HepG2 (cell line): ENCODE data around the gene HOXC4. TPM values are rescaled to one million over a fixed set of nuclear protein-coding genes. Genes with fewer than 3 reads are reported as not detected.

Source experiments
- ATAC-seq: fragments of 200-7000 bp; cut with Tn5 transposase; 3 replicates; pipeline ENCODE4 v1.9.1; 2020; ENCODE audit warnings: mild to moderate bottlenecking, moderate library complexity
- BruUV-seq: library from RNA; stranded (reverse); fragments of 400-500 nt; replicated peaks from 2 replicates; lab custom pipeline; 2021; lab: Mats Ljungman, UMichigan
- CTCF ChIA-PET: fragments of 300-600 bp; formaldehyde crosslinking; extraction: SDS; loops from one replicate; lab custom pipeline; 2021; ENCODE audit warnings: low total read pairs, inconsistent platforms, low intra/inter-chr PET ratio; lab: Yijun Ruan, JAX
- POLR2A ChIA-PET: fragments of 350-600 bp; sonication (Branson Sonifier 250); formaldehyde crosslinking; loops from one replicate; lab custom pipeline; 2020; ENCODE audit warnings: antibody characterized with exemption, inconsistent platforms; lab: Yijun Ruan, JAX
- DNase-seq: peaks from one replicate; pipeline ENCODE4 v3.0.0-alpha.2; 2015; ENCODE audit warnings: low spot score
- FAIRE-seq: peaks from 3 replicates; lab custom pipeline; 2011; peaks lifted over from hg19 to GRCh38; lab: Jason Lieb, UNC
- H2AFZ ChIP-seq: one replicate; pipeline ENCODE4 v1.6.1; 2011; ENCODE audit warnings: low read length, inconsistent platforms
- H3K27ac ChIP-seq: fragments of 300-600 bp; 3 replicates; pipeline ENCODE4 v1.8.0; 2011; ENCODE audit warnings: mixed run types, mild to moderate bottlenecking, mixed read lengths, low read length, inconsistent platforms; ENCODE audit not compliant: insufficient read depth; ENCODE audit errors: extremely low read length
- H3K27me3 ChIP-seq, 2 experiments: fragments of 200-600 bp in 1 of 2; 2 replicates in 1 of 2; 3 replicates in 1 of 2; pipeline versions ENCODE4 v1.6.0 to v1.8.0; 2011; ENCODE audit warnings: low read length in 2 of 2, mild to moderate bottlenecking in 2 of 2, moderate library complexity in 2 of 2, inconsistent platforms in 1 of 2; ENCODE audit not compliant: insufficient read depth in 2 of 2, control insufficient read depth in 1 of 2
- H3K36me3 ChIP-seq, 2 experiments: fragments of 200-600 bp in 1 of 2; replicated peaks in 1 of 2; 2 replicates in 1 of 2; 3 replicates in 1 of 2; pipeline versions ENCODE4 v1.5.1 to v1.8.0; 2011; ENCODE audit warnings: low read length in 2 of 2, inconsistent platforms in 1 of 2; ENCODE audit not compliant: insufficient read depth in 2 of 2, control insufficient read depth in 1 of 2
- H3K4me1 ChIP-seq: 2 replicates; pipeline ENCODE4 v1.5.1; 2012; ENCODE audit warnings: low read length, inconsistent platforms; ENCODE audit not compliant: insufficient read depth
- H3K4me2 ChIP-seq: 2 replicates; pipeline ENCODE4 v1.6.0; 2011; ENCODE audit warnings: low read depth, low read length, inconsistent platforms
- H3K4me3 ChIP-seq, 3 experiments: fragments of 200-600 bp in 1 of 3; sonication (generic), shearing (Covaris generic) in 1 of 3; replicated peaks in 1 of 3; 2 replicates each; pipeline ENCODE4 v1.5.1; 2011 to 2016; ENCODE audit warnings: low read length in 3 of 3, inconsistent platforms in 2 of 3, low read depth in 2 of 3, mild to moderate bottlenecking in 2 of 3, control low read depth in 1 of 3, mixed read lengths in 1 of 3; ENCODE audit not compliant: insufficient read depth in 1 of 3
- H3K79me2 ChIP-seq: one replicate; pipeline ENCODE4 v1.6.1; 2011; ENCODE audit warnings: low read length, inconsistent platforms; ENCODE audit not compliant: insufficient read depth
- H3K9ac ChIP-seq: 2 replicates; pipeline ENCODE4 v1.6.0; 2011; ENCODE audit warnings: mild to moderate bottlenecking, low read depth, low read length, inconsistent platforms; ENCODE audit not compliant: insufficient read depth
- H3K9me3 ChIP-seq: 2 replicates; pipeline ENCODE4 v1.5.1; 2012; ENCODE audit warnings: mild to moderate bottlenecking, low read length
- H4K20me1 ChIP-seq: 2 replicates; pipeline ENCODE4 v1.6.0; 2011; ENCODE audit warnings: inconsistent platforms, mild to moderate bottlenecking, low read length, moderate library complexity; ENCODE audit not compliant: insufficient read depth
- AKNA ChIP-seq: sonication (generic); formaldehyde crosslinking; IDR thresholded peaks from 2 replicates; pipeline ENCODE4 v1.4.0; 2020; ENCODE audit warnings: missing genetic modification reagents, borderline replicate concordance
- BCL6 ChIP-seq: IDR thresholded peaks from 2 replicates; pipeline ENCODE4 v1.6.1; 2016; ENCODE audit warnings: missing genetic modification reagents, missing compliant biosample characterization
- FOXA3 ChIP-seq: IDR thresholded peaks from 2 replicates; pipeline ENCODE4 v1.6.1; 2016; ENCODE audit warnings: missing genetic modification reagents, missing compliant biosample characterization
- JDP2 ChIP-seq: sonication (generic); formaldehyde crosslinking; IDR thresholded peaks from 2 replicates; pipeline ENCODE4 v1.8.1; 2022; ENCODE audit warnings: missing genetic modification reagents, borderline replicate concordance
- KLF15 ChIP-seq: sonication (generic); formaldehyde crosslinking; IDR thresholded peaks from 2 replicates; pipeline ENCODE4 v1.8.1; 2023; ENCODE audit warnings: borderline replicate concordance, mild to moderate bottlenecking, inconsistent platforms, missing genetic modification reagents, mixed read lengths
- SMAD9 ChIP-seq: sonication (generic); formaldehyde crosslinking; IDR thresholded peaks from 2 replicates; pipeline ENCODE4 v1.5.1; 2020; ENCODE audit warnings: mild to moderate bottlenecking, missing genetic modification reagents
- THYN1 ChIP-seq: sonication (generic); formaldehyde crosslinking; IDR thresholded peaks from 2 replicates; pipeline ENCODE4 v1.8.1; 2023; ENCODE audit warnings: low read depth, mild to moderate bottlenecking, moderate library complexity, missing genetic modification reagents, borderline replicate concordance
- TIGD3 ChIP-seq: sonication (generic); formaldehyde crosslinking; IDR thresholded peaks from 2 replicates; pipeline ENCODE4 v1.5.1; 2020; ENCODE audit warnings: mild to moderate bottlenecking, missing genetic modification reagents, borderline replicate concordance
- TRIM24 ChIP-seq: sonication (generic); formaldehyde crosslinking; IDR thresholded peaks from 2 replicates; pipeline ENCODE4 v1.8.0; 2022; ENCODE audit warnings: mild to moderate bottlenecking, missing genetic modification reagents
- ZNF234 ChIP-seq: sonication (generic); formaldehyde crosslinking; conservative IDR thresholded peaks from 2 replicates; pipeline ENCODE4 v1.5.1; 2020; ENCODE audit warnings: mild to moderate bottlenecking, missing genetic modification reagents
- ZNF557 ChIP-seq: sonication (generic); formaldehyde crosslinking; IDR thresholded peaks from 2 replicates; pipeline ENCODE4 v1.4.0; 2020; ENCODE audit warnings: missing genetic modification reagents
- ZNF672 ChIP-seq: sonication (generic); formaldehyde crosslinking; IDR thresholded peaks from 2 replicates; pipeline ENCODE4 v1.8.1; 2022; ENCODE audit warnings: missing genetic modification reagents
- ZNF878 ChIP-seq: sonication (generic); formaldehyde crosslinking; IDR thresholded peaks from 2 replicates; pipeline ENCODE4 v1.8.1; 2023; ENCODE audit warnings: mild to moderate bottlenecking, missing genetic modification reagents, moderate library complexity
- WGBS: methylation state at CpG from one replicate; pipeline ENCODE4 v1.1.6; 2017; ENCODE audit warnings: low lambda C conversion rate; 5-methylcytosine and 5-hydroxymethylcytosine counted together
- in situ Hi-C: cut with HindIII; loops from 2 replicates; pipeline ENCODE4 v1.10.0; 2017; ENCODE audit warnings: low pct_unique_long_range_greater_than_20kb; ENCODE audit not compliant: extremely low pct_ligation_motif_present
- intact Hi-C: fragments of 100-400 bp; cut with micrococcal nuclease; formaldehyde crosslinking; loops from one replicate; pipeline ENCODE4 v1.10.0; 2022; ENCODE audit not compliant: unreplicated experiment
- polyA plus RNA-seq, 8 experiments: library from polyadenylated mRNA; depleted of rRNA in 3 of 8; stranded (reverse) in 7 of 8; unstranded in 1 of 8; fragments of >200 nt; fragmentation: Illumina TruSeq in 4 of 8; extraction: Trizol in 4 of 8; gene quantifications; 2 replicates each; pipeline versions ENCODE4 v1.2.1 to v1.2.3, GENCODE V29; 2011 to 2016; ENCODE audit warnings: low read depth in 4 of 8, missing spikeins in 1 of 8, mixed read lengths in 1 of 8; ENCODE audit not compliant: insufficient read depth in 1 of 8
- total RNA-seq, 5 experiments: library from RNA; depleted of rRNA; stranded (reverse); fragments of >200 nt; fragmentation: Illumina TruSeq; extraction: Trizol; gene quantifications; 2 replicates each; pipeline ENCODE4 v1.2.3, GENCODE V29; 2016; ENCODE audit warnings: low read depth in 1 of 5
- TF ChIP-seq, protein P1 (sequence below): sonication (generic); formaldehyde crosslinking; IDR thresholded peaks from 2 replicates; pipeline ENCODE4 v1.4.0; 2020; ENCODE audit warnings: missing genetic modification reagents

The HOXC4 gene
- total and polyA plus RNA-seq, 2 of the 13 experiments (the other 11 are each of a cell fraction or from before 2014, with no cell fraction given), result not detected

- DNase-seq (no peak), FAIRE-seq (no peak), ATAC-seq (no peak)
- Histone ChIP-seq H3K4me3 (no peak overlapping the region), H3K27me3 (peaks cover 5 to 77% of the 10 kb centered on the region in 2 experiments), H3K4me1 (no peaks in the 10 kb centered on the region), H3K79me2 (no peaks in the 10 kb centered on the region), H2AFZ (no peak overlapping the region), H3K36me3 (no peaks in the 10 kb centered on the region), H3K4me2 (no peak overlapping the region), H3K9ac (no peak overlapping the region), H3K9me3 (no peaks in the 10 kb centered on the region), H3K27ac (no peak overlapping the region), H4K20me1 (no peaks in the 10 kb centered on the region)
- POLR2A ChIA-PET, result no interaction called here
- no TSS peak for BruUV-seq
- CTCF ChIA-PET, result no interaction called here
- TF ChIP-seq ZNF878 (CRISPR knock-in tag), result no peak
- no peak for TF ChIP-seq ZNF672
- TF ChIP-seq JDP2 (CRISPR knock-in tag), result no peak
- TF ChIP-seq SMAD9 (CRISPR knock-in tag), result no peak
- TF ChIP-seq ZNF234 (CRISPR knock-in tag), result no peak
- TF ChIP-seq BCL6 (CRISPR knock-in tag), result no peak
- no peak for TF ChIP-seq TIGD3 (CRISPR knock-in tag)
- TF ChIP-seq FOXA3 (CRISPR knock-in tag), result no peak
- no peak for TF ChIP-seq THYN1 (CRISPR knock-in tag)
- TF ChIP-seq, protein P1, sequence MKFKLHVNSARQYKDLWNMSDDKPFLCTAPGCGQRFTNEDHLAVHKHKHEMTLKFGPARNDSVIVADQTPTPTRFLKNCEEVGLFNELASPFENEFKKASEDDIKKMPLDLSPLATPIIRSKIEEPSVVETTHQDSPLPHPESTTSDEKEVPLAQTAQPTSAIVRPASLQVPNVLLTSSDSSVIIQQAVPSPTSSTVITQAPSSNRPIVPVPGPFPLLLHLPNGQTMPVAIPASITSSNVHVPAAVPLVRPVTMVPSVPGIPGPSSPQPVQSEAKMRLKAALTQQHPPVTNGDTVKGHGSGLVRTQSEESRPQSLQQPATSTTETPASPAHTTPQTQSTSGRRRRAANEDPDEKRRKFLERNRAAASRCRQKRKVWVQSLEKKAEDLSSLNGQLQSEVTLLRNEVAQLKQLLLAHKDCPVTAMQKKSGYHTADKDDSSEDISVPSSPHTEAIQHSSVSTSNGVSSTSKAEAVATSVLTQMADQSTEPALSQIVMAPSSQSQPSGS (CRISPR knock-in tag), result no peak
- TF ChIP-seq KLF15 (CRISPR knock-in tag), result no peak
- TF ChIP-seq AKNA, result no peak
- no peak for TF ChIP-seq TRIM24 (CRISPR knock-in tag)
- TF ChIP-seq ZNF557 (CRISPR knock-in tag), result no peak
- WGBS, result 39% methylated on average over 10 of the region's 27 CpGs
- in situ Hi-C loops (no loop called here), intact Hi-C loops (no loop called here)
Observed at GRCh38 chr12:54046809-54047159, 6.9 kb upstream of the HOXC4 start.
